ENCODE data around the gene ANAPC2. TPM values are rescaled to one million over a fixed set of nuclear protein-coding genes. Genes with fewer than 3 reads are reported as not detected.
A peak's percentile ranks its signal among the peaks of the same experiment; 100 is the strongest.

Gene ANAPC2
- total RNA-seq, 1 experiment from 2014 or later: 9.0 TPM

DNA sequence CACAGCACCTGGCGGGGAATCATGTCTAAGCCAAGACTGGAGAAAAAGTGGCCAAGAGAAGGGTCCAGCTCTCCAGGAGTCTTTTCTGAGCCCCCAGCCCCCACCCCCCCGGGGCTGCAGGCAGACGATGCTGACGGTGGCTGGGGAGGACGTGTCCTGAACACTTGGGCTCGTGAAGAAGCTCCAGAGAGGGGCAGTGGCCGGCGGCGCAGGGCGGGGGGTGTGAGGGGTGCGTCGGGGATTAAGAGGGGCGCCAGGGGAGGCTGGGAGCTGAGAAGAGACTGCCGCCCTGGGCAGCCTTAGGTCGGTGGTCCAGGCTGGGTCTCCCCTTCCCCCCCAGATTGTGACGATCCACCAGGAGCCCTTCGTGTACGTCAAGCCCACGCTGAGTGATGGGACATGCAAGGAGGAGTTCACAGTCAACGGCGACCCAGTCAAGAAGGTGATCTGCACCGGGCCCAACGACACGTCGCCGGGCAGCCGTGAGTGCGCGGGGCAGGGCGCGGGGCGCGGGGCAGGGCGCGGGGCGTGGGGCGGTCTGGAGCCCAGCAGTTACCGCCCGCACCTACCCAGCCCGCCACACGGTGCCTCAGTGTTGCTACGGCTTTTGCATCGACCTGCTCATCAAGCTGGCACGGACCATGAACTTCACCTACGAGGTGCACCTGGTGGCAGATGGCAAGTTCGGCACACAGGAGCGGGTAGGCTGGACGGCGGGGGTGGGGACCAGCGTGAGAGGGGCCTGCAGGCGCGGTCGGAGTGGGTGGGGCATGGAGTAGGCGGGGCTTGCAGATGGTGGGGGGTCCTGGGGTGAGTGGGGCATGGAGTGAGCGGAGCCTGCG, 27.4 kb downstream of the ANAPC2 start:
- in situ Hi-C loops (cut with HindIII; ENCODE audit: low pct_unique_long_range_greater_than_20kb, low sequenced_read_pairs): no loop called here
- no peak for DNase-seq (ENCODE audit: low read depth, low spot score)

GRCh38 chr9:137160054-137160425, 28.3 kb downstream of the ANAPC2 start:
- DNase-seq (ENCODE audit: low read depth, low spot score): no peak
- in situ Hi-C loops (cut with HindIII; ENCODE audit: low pct_unique_long_range_greater_than_20kb, low sequenced_read_pairs): no loop called here

GRCh38 chr9:137159105-137160053, 29.0 kb downstream of the ANAPC2 start:
- in situ Hi-C loops (cut with HindIII; ENCODE audit: low pct_unique_long_range_greater_than_20kb, low sequenced_read_pairs): no loop called here
- no peak for DNase-seq (ENCODE audit: low read depth, low spot score)

DNA sequence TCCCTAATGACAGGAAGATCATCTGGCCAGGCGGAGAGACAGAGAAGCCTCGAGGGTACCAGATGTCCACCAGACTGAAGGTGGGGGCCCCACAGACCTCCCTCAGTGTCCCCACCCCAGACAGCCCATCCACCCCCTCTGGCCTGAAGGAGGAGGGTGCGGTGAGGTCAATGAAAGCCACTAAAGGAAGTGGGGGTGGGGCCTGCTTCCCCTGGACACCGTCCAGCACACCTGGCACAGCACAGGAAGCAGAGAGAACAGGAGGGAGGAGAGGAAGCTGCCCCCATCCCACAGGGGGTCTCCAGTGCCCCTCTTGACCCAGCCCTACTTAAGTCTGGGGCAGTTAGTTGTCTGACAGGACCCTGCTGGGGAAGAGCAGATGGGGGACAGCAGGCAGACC, 29.7 kb downstream of the ANAPC2 start:
- in situ Hi-C loops (cut with HindIII; ENCODE audit: low pct_unique_long_range_greater_than_20kb, low sequenced_read_pairs): no loop called here
- DNase-seq (ENCODE audit: low read depth, low spot score): no peak

DNA sequence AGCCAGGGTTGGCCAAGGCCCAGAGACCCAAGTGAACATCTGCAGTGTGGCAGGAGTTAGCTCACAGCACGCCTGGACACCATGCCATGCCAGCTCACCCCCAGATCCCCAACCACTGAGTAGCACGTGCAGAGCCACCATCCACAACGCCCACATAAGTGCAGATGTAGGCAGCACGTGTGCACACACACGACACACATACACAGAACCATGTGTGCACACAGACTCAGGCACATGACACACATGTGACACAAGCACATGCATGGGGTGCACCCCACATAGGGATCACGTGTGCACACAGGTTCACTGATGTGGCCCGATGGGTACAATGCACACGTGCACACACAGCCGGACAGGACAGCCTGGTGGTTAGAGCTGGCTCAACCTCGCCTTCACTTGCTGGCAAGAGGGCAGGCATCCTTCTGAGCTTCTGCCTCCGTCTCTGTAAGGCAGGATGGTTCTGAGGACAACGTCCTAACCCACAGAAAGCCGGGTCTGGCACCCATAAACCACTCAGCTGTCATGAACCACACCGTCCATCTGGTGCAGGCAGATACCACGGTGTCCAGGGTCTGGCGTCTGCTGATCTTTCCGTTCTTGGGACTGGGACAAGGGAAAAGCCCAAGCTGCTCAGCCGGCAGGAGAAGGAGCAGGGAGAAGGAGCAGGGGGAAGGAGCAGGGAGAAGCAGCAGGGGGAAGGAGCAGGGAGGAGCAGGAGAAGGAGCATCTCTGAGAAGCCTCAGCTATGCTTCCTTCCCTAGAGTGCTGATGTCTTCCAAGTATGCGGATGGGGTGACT, 30.5 kb downstream of the ANAPC2 start:
- in situ Hi-C loops (cut with HindIII; ENCODE audit: low pct_unique_long_range_greater_than_20kb, low sequenced_read_pairs): no loop called here
- no peak for DNase-seq (ENCODE audit: low read depth, low spot score)

GRCh38 chr9:137156567-137157375, 31.6 kb downstream of the ANAPC2 start:
- DNase-seq (ENCODE audit: low read depth, low spot score): peak; percentile 44
- in situ Hi-C loops (cut with HindIII; ENCODE audit: low pct_unique_long_range_greater_than_20kb, low sequenced_read_pairs): no loop called here

DNA sequence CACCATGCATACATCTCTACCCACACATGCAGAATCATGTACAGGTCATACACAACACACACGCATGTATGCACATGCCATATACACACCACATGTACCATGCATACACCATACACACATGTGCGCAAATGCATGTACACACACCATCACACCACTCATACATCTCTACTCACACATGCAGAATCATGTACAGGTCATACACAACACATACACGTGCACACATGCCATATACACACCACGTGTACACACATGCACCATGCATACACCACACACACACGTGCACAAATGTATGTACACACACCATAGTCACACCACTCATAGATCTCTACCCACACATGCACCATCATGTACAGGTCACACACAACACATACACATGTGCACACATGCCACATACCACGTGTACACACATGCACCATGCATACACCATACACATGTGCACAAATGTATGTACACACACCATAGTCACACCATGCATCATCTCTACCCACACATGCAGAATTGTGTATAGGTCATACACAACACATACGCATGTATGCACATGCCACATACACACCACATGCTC, 35.4 kb downstream of the ANAPC2 start:
- DNase-seq (ENCODE audit: low read depth, low spot score): no peak
- in situ Hi-C loops (cut with HindIII; ENCODE audit: low pct_unique_long_range_greater_than_20kb, low sequenced_read_pairs): no loop called here

DNA sequence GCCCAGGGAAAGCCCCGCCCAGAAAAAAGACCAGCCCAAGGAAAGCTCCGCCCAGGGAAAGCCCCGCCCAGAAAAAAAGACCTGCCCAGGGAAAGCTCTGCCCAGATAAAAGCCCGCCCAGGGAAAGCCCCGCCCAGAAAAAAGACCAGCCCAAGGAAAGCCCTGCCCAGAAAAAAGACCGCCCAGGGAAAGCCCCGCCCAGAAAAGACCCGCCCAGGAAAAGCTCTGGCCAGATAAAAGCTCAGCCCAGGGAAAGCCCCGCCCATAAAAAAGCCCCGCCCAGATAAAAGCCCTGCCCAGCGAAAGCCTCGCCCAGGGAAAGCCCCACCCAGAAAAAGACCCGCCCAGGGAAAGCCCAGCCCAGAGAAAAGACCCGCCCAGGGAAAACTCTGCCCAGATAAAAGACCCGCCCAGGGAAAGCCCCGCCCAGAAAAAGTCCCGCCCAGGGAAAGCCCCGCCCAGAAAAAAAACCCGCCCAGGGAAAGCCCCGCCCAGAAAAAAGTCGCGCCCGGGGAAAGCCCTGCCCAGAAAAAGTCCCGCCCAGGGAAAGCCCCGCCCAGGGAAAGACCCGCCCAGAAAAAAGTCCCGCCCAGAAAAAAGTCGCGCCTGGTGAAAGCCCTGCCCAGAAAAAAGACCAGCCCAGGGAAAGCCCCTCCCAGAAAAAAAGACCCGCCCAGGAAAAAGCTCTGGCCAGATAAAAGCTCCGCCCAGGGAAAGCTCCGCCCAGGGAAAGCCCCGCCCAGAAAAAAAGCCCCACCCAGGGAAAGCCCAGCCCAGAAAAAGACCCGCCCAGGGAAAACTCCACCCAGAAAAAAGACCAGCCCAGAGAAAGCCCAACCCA, 37.5 kb downstream of the ANAPC2 start:
- peak; percentile 79 for DNase-seq (ENCODE audit: low read depth, low spot score)
- in situ Hi-C loops (cut with HindIII; ENCODE audit: low pct_unique_long_range_greater_than_20kb, low sequenced_read_pairs): no loop called here

- peak; percentile 60 for DNase-seq (ENCODE audit: low read depth, low spot score)
- in situ Hi-C loops (cut with HindIII; ENCODE audit: low pct_unique_long_range_greater_than_20kb, low sequenced_read_pairs): no loop called here
These were observed 38.3 kb downstream of the ANAPC2 start for GRCh38 chr9:137149942-137150616.

- in situ Hi-C loops (cut with HindIII; ENCODE audit: low pct_unique_long_range_greater_than_20kb, low sequenced_read_pairs): no loop called here
- no peak for DNase-seq (ENCODE audit: low read depth, low spot score)
These were observed 39.0 kb downstream of the ANAPC2 start for GRCh38 chr9:137149363-137149762.

DNA sequence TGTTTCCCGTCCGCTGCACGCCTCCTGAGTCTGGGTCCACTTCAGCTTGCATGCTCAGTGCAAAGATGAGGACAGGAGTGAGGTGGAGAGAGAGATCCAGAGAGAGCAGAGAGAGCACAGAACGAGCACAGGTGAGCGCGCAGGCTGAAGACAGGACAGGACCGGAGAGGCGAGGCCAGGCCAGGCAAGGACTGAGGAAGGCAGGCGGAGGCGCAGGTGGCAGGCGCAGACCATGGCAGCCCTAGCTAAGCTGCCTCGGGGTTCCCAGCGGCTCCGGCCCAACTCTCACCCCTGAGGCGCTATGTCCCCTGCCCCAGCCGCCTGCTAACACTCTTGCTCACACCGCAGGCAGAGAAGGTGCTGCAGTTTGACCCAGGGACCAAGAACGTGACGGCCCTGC, 39.7 kb downstream of the ANAPC2 start:
- in situ Hi-C loops (cut with HindIII; ENCODE audit: low pct_unique_long_range_greater_than_20kb, low sequenced_read_pairs): no loop called here

DNA sequence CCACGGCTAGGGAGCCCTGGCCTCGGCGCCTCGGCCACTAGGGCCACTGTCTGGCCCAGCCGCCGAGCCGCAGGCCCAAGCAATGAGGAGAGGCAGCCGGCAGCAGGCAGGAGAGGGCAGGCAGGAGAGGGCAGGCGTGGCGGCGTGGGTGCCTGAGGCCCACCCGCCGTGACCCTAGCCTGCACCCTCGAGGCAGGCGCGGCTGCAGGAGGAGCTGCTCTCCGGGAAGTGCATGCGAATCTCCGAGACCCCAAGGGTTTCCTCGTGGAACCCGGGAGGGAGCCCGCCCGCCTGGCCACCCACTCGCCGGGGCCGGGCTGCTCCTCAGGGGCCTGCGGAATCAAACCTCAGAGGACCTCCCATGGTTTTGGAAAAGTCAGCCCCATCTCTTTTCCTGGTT, 40.1 kb downstream of the ANAPC2 start:
- in situ Hi-C loops (cut with HindIII; ENCODE audit: low pct_unique_long_range_greater_than_20kb, low sequenced_read_pairs): no loop called here
- no peak for DNase-seq (ENCODE audit: low read depth, low spot score)

More for the DNA sequence above, 39.7 kb downstream of the ANAPC2 start:
- no peak for DNase-seq (ENCODE audit: low read depth, low spot score)

DNA sequence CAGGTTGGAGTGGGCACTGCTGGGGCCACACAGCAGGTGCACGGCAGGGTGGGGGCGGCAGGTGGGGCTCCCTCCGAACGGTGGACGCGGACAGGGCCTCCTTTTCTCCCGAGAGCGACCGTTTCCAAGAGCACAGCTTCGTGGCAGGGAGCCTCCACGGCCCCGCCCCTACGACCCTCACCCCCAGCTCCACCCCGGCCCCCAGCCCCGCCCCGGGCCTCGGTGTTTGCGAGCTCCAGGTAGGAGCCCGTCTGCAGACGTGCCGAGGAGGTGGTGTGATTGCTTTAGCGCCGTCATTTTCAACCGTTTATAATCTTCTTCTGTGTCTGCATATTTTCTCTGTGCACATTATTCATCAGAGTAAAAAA, 40.6 kb downstream of the ANAPC2 start:
- in situ Hi-C loops (cut with HindIII; ENCODE audit: low pct_unique_long_range_greater_than_20kb, low sequenced_read_pairs): no loop called here
- DNase-seq (ENCODE audit: low read depth, low spot score): no peak

DNA sequence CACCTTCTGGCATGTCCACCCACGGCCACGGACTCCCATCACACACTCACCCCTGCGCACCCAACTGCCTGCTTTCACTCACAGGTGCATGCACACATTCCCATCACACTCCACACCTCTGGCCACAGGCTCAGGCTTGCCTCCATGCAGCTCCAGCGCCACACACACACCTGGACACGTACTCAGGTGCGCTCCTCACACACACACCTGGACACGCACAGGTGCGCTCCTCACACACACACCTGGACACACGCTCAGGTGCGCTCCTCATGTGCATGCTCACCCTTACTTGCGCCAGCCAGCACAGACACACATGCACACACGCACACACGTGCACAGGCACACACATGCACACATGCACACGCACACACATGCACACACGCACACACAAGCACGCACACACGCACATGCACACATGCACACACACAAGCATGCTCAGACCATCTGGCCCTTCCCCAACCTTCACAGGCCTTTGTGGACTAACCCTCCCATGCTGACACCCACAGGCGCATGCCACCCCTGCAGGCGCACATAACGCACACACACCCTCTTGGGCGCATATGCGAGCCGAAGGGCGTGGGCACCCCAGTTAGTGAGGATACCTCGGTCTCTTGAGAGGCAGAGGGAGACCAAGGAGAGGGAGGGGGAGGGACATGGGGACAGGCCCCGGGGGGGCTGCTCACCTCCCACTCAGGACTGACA, 41.1 kb downstream of the ANAPC2 start:
- in situ Hi-C loops (cut with HindIII; ENCODE audit: low pct_unique_long_range_greater_than_20kb, low sequenced_read_pairs): no loop called here

GRCh38 chr9:137146527-137146918, 41.8 kb downstream of the ANAPC2 start:
- in situ Hi-C loops (cut with HindIII; ENCODE audit: low pct_unique_long_range_greater_than_20kb, low sequenced_read_pairs): no loop called here
- no peak for DNase-seq (ENCODE audit: low read depth, low spot score)

More for the DNA sequence above, 41.1 kb downstream of the ANAPC2 start:
- no peak for DNase-seq (ENCODE audit: low read depth, low spot score)
